Measurements from ENCODE around the gene TNFRSF6B.
"Not testable (repeated sequence)": the region's sequence is repeated elsewhere in the genome, so short reads cannot be mapped to it uniquely, and the experiment has no call there.

DNA sequence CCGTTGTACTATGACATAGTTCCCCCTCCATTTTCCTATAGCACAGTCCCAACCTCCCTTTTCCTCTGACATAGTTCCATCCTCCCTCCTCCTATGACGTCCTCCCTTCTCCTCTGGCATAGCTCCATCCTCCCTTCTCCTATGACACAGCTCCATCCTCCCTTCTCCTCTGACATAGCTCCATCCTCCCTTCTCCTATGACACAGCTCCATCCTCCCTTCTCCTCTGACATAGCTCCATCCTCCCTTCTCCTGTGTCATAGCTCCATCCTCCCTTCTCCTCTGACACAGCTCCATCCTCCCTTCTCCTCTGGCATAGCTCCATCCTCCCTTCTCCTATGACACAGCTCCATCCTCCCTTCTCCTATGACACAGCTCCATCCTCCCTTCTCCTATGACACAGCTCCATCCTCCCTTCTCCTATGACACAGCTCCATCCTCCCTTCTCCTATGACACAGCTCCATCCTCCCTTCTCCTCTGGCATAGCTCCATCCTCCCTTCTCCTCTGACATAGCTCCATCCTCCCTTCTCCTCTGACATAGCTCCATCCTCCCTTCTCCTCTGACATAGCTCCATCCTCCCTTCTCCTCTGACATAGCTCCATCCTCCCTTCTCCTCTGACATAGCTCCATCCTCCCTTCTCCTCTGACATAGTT lies 26.6 kb downstream of the TNFRSF6B start:
- not testable (repeated sequence) for TF ChIP-seq POLR2AphosphoS5 (IDR thresholded peaks at IDR 0.05; ENCODE audit: low read depth, low read length); SIN3A (IDR thresholded peaks at IDR 0.05; ENCODE audit: borderline replicate concordance, insufficient read depth, low read depth, low read length)
- TF ChIP-seq, protein P1, sequence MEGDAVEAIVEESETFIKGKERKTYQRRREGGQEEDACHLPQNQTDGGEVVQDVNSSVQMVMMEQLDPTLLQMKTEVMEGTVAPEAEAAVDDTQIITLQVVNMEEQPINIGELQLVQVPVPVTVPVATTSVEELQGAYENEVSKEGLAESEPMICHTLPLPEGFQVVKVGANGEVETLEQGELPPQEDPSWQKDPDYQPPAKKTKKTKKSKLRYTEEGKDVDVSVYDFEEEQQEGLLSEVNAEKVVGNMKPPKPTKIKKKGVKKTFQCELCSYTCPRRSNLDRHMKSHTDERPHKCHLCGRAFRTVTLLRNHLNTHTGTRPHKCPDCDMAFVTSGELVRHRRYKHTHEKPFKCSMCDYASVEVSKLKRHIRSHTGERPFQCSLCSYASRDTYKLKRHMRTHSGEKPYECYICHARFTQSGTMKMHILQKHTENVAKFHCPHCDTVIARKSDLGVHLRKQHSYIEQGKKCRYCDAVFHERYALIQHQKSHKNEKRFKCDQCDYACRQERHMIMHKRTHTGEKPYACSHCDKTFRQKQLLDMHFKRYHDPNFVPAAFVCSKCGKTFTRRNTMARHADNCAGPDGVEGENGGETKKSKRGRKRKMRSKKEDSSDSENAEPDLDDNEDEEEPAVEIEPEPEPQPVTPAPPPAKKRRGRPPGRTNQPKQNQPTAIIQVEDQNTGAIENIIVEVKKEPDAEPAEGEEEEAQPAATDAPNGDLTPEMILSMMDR (IDR thresholded peaks at IDR 0.05), result not testable (repeated sequence)
- TF ChIP-seq, protein P2, sequence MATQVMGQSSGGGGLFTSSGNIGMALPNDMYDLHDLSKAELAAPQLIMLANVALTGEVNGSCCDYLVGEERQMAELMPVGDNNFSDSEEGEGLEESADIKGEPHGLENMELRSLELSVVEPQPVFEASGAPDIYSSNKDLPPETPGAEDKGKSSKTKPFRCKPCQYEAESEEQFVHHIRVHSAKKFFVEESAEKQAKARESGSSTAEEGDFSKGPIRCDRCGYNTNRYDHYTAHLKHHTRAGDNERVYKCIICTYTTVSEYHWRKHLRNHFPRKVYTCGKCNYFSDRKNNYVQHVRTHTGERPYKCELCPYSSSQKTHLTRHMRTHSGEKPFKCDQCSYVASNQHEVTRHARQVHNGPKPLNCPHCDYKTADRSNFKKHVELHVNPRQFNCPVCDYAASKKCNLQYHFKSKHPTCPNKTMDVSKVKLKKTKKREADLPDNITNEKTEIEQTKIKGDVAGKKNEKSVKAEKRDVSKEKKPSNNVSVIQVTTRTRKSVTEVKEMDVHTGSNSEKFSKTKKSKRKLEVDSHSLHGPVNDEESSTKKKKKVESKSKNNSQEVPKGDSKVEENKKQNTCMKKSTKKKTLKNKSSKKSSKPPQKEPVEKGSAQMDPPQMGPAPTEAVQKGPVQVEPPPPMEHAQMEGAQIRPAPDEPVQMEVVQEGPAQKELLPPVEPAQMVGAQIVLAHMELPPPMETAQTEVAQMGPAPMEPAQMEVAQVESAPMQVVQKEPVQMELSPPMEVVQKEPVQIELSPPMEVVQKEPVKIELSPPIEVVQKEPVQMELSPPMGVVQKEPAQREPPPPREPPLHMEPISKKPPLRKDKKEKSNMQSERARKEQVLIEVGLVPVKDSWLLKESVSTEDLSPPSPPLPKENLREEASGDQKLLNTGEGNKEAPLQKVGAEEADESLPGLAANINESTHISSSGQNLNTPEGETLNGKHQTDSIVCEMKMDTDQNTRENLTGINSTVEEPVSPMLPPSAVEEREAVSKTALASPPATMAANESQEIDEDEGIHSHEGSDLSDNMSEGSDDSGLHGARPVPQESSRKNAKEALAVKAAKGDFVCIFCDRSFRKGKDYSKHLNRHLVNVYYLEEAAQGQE (IDR thresholded peaks at IDR 0.05; ENCODE audit: insufficient read depth in 1 of 2, low read depth in 2 of 2, low read length in 1 of 2), result not testable (repeated sequence)

Data from Panc1 (cell line).